ENCODE results near the gene GUCY1B1.

GUCY1B1 gene

GRCh38 chr4:155799116-155799793, 40.4 kb downstream of the GUCY1B1 start:
- no peak for DNase-seq (ENCODE audit: low read depth, low spot score)

- DNase-seq (ENCODE audit: low read depth, low spot score), result no peak
Measured at GRCh38 chr4:155799794-155800123, 40.9 kb downstream of the GUCY1B1 start.

- DNase-seq (ENCODE audit: low read depth, low spot score), result no peak
Measured at GRCh38 chr4:155800685-155801343, 42.0 kb downstream of the GUCY1B1 start.

GRCh38 chr4:155802190-155802959, 43.6 kb downstream of the GUCY1B1 start:
- no peak for DNase-seq (ENCODE audit: low read depth, low spot score)

- no peak for DNase-seq (ENCODE audit: low read depth, low spot score)
Measured at GRCh38 chr4:155805016-155805415, 46.2 kb downstream of the GUCY1B1 start.

- DNase-seq (ENCODE audit: low read depth, low spot score), result no peak
Measured at GRCh38 chr4:155807021-155807420, 48.2 kb downstream of the GUCY1B1 start.

GRCh38 chr4:155809835-155810234, 51.0 kb downstream of the GUCY1B1 start:
- DNase-seq (ENCODE audit: low read depth, low spot score), result peak; percentile 65

GRCh38 chr4:155811083-155811482, 52.3 kb downstream of the GUCY1B1 start:
- DNase-seq (ENCODE audit: low read depth, low spot score), result no peak

- DNase-seq (ENCODE audit: low read depth, low spot score), result no peak
Measured at GRCh38 chr4:155818639-155819038, 59.8 kb downstream of the GUCY1B1 start.

- no peak for DNase-seq (ENCODE audit: low read depth, low spot score)
Measured at GRCh38 chr4:155819066-155819465, 60.2 kb downstream of the GUCY1B1 start.

GRCh38 chr4:155820887-155821518, 62.2 kb downstream of the GUCY1B1 start:
- no peak for DNase-seq (ENCODE audit: low read depth, low spot score)

- no peak for DNase-seq (ENCODE audit: low read depth, low spot score)
Measured at GRCh38 chr4:155822572-155822971, 63.8 kb downstream of the GUCY1B1 start.

GRCh38 chr4:155828628-155829027, 69.8 kb downstream of the GUCY1B1 start:
- DNase-seq (ENCODE audit: low read depth, low spot score), result no peak

GRCh38 chr4:155832664-155833063, 73.8 kb downstream of the GUCY1B1 start:
- DNase-seq (ENCODE audit: low read depth, low spot score), result no peak

GRCh38 chr4:155837203-155837796, 78.5 kb downstream of the GUCY1B1 start:
- DNase-seq (ENCODE audit: low read depth, low spot score), result no peak

GRCh38 chr4:155842080-155842479, 83.3 kb downstream of the GUCY1B1 start:
- DNase-seq (ENCODE audit: low read depth, low spot score), result no peak

GRCh38 chr4:155846929-155847328, 88.1 kb downstream of the GUCY1B1 start:
- no peak for DNase-seq (ENCODE audit: low read depth, low spot score)

GRCh38 chr4:155849042-155849441, 90.2 kb downstream of the GUCY1B1 start:
- no peak for DNase-seq (ENCODE audit: low read depth, low spot score)

- no peak for DNase-seq (ENCODE audit: low read depth, low spot score)
Measured at GRCh38 chr4:155853189-155853588, 94.4 kb downstream of the GUCY1B1 start.

- no peak for DNase-seq (ENCODE audit: low read depth, low spot score)
Measured at GRCh38 chr4:155854582-155855226, 95.9 kb downstream of the GUCY1B1 start.

- no peak for DNase-seq (ENCODE audit: low read depth, low spot score)
Measured at GRCh38 chr4:155855897-155856296, 97.1 kb downstream of the GUCY1B1 start.

Measured in iPS DF 19.7 (cell line).